Loucy (cell line): Measurements from ENCODE around the gene DCUN1D3.

Source experiments
- H2AFZ ChIP-seq: fragments of 200-600 bp; sonication (generic); 2 replicates; pipeline ENCODE4 v1.6.0; 2016; ENCODE audit warnings: antibody characterized with exemption, mild to moderate bottlenecking, low read length, moderate library complexity
- H3F3A ChIP-seq: fragments of 200-600 bp; 2 replicates; pipeline ENCODE4 v1.6.0; 2016; ENCODE audit warnings: antibody characterized with exemption, low read depth, mild to moderate bottlenecking
- H3K27me3 ChIP-seq: fragments of 200-600 bp; sonication (generic); 2 replicates; pipeline ENCODE4 v1.6.1; 2014; ENCODE audit warnings: low read length, mild to moderate bottlenecking; ENCODE audit not compliant: insufficient read depth, poor library complexity, severe bottlenecking
- H3K36me3 ChIP-seq: fragments of 200-600 bp; sonication (generic); 2 replicates; pipeline ENCODE4 v1.6.1; 2016; ENCODE audit warnings: low read length; ENCODE audit not compliant: insufficient read depth
- H3K4me1 ChIP-seq: fragments of 200-600 bp; sonication (generic); 2 replicates; pipeline ENCODE4 v1.5.1; 2014; ENCODE audit warnings: low read length, mild to moderate bottlenecking; ENCODE audit not compliant: insufficient read depth, poor library complexity, severe bottlenecking
- H3K4me2 ChIP-seq: fragments of 200-600 bp; sonication (generic); 2 replicates; pipeline ENCODE4 v1.6.0; 2014; ENCODE audit warnings: antibody characterized with exemption, low read length, low read depth, mild to moderate bottlenecking; ENCODE audit not compliant: poor library complexity, severe bottlenecking
- H3K4me3 ChIP-seq: fragments of 200-600 bp; sonication (generic); 2 replicates; pipeline ENCODE4 v1.5.1; 2014; ENCODE audit warnings: low read length, mild to moderate bottlenecking, mixed read lengths; ENCODE audit not compliant: poor library complexity, severe bottlenecking
- H3K79me2 ChIP-seq: fragments of 200-600 bp; sonication (generic); 2 replicates; pipeline ENCODE4 v1.6.1; 2014; ENCODE audit warnings: low read length; ENCODE audit not compliant: insufficient read depth
- H3K9ac ChIP-seq: fragments of 200-600 bp; sonication (generic); 2 replicates; pipeline ENCODE4 v1.6.0; 2014; ENCODE audit warnings: mild to moderate bottlenecking, low read depth, low read length, moderate library complexity; ENCODE audit not compliant: poor library complexity, severe bottlenecking
- H3K9me2 ChIP-seq: fragments of 200-600 bp; sonication (generic); replicated peaks from 2 replicates; pipeline ENCODE4 v1.6.1; 2016; ENCODE audit warnings: low read depth, low read length, mixed read lengths
- H3K9me3 ChIP-seq: fragments of 200-600 bp; sonication (generic); 2 replicates; pipeline ENCODE4 v1.6.1; 2014; ENCODE audit warnings: mild to moderate bottlenecking, antibody characterized with exemption, low read length, low read depth; ENCODE audit not compliant: insufficient read depth
- H4K20me1 ChIP-seq: fragments of 200-600 bp; sonication (generic); 2 replicates; pipeline ENCODE4 v1.6.0; 2014; ENCODE audit warnings: antibody characterized with exemption, low read length, mild to moderate bottlenecking; ENCODE audit not compliant: insufficient read depth, poor library complexity, severe bottlenecking
- CTCF ChIP-seq: fragments of 200-600 bp; sonication (generic); conservative IDR thresholded peaks from 2 replicates; pipeline ENCODE4 v1.5.1; 2014; ENCODE audit warnings: mild to moderate bottlenecking, antibody characterized with exemption, low read length
- EZH2phosphoT487 ChIP-seq: fragments of 200-600 bp; IDR thresholded peaks from 2 replicates; pipeline ENCODE4 v1.6.1; 2018; ENCODE audit warnings: antibody characterized with exemption, mild to moderate bottlenecking, moderate library complexity, borderline replicate concordance

Gene DCUN1D3

GRCh38 chr16:20879175-20880040 lies 20.8 kb downstream of the DCUN1D3 start:
- Histone ChIP-seq H3K9me2 (no peaks in the 10 kb centered on the region), H3F3A (0 out of 2 replicates have a peak, but pooled peaks cover 7% of the 10 kb centered on the region), H3K4me3 (no peak overlapping the region), H3K79me2 (peaks cover 60% of the 10 kb centered on the region), H3K4me2 (no peak overlapping the region), H2AFZ (no peak overlapping the region), H4K20me1 (peaks cover under 1% of the 10 kb centered on the region), H3K4me1 (peaks cover 37% of the 10 kb centered on the region), H3K9me3 (no peaks in the 10 kb centered on the region), H3K9ac (no peak overlapping the region), H3K27me3 (no peaks in the 10 kb centered on the region), H3K36me3 (no peaks in the 10 kb centered on the region)
- no peak for TF ChIP-seq CTCF
- TF ChIP-seq EZH2phosphoT487 = no peak

- H3K9ac ChIP-seq = no peak overlapping the region
- no peaks in the 10 kb centered on the region for H4K20me1 ChIP-seq
- H3K79me2 ChIP-seq = peaks cover 67% of the 10 kb centered on the region
- H3K9me2 ChIP-seq = no peaks in the 10 kb centered on the region
- H3K9me3 ChIP-seq = no peaks in the 10 kb centered on the region
- H3K27me3 ChIP-seq = no peaks in the 10 kb centered on the region
- H3F3A ChIP-seq = 0 out of 2 replicates have a peak, but pooled peaks cover 4% of the 10 kb centered on the region
- H3K36me3 ChIP-seq = no peaks in the 10 kb centered on the region
- H3K4me2 ChIP-seq = no peak overlapping the region
- H3K4me1 ChIP-seq = peaks cover 35% of the 10 kb centered on the region
- no peak for TF ChIP-seq EZH2phosphoT487
- no peak for TF ChIP-seq CTCF
- H2AFZ ChIP-seq = no peak overlapping the region
- H3K4me3 ChIP-seq = no peak overlapping the region
Measured at GRCh38 chr16:20878682-20879147, 21.4 kb downstream of the DCUN1D3 start.

- Histone ChIP-seq H3F3A (no peaks in the 10 kb centered on the region), H2AFZ (no peak overlapping the region), H3K36me3 (no peaks in the 10 kb centered on the region), H3K4me2 (peak overlapping the region; percentile 46), H3K4me1 (peaks cover 60% of the 10 kb centered on the region), H3K79me2 (peaks cover 67% of the 10 kb centered on the region), H3K9me2 (no peaks in the 10 kb centered on the region), H3K9ac (no peak overlapping the region), H3K9me3 (no peaks in the 10 kb centered on the region), H3K27me3 (no peaks in the 10 kb centered on the region), H3K4me3 (no peak overlapping the region), H4K20me1 (no peaks in the 10 kb centered on the region)
- no peak for TF ChIP-seq CTCF
- TF ChIP-seq EZH2phosphoT487 = no peak
Measured at GRCh38 chr16:20875355-20875650, 24.9 kb downstream of the DCUN1D3 start.
